Mammary epithelial cell (primary cell): ENCODE results near the gene MAMDC4.
"Not testable (repeated sequence)": the region's sequence is repeated elsewhere in the genome, so short reads cannot be mapped to it uniquely, and the experiment has no call there.

Source experiments
- CTCF ChIP-seq, 2 donors: IDR thresholded peaks in 1 of 2; conservative IDR thresholded peaks in 1 of 2; 2 replicates each; pipeline ENCODE4 v1.5.1; 2011 to 2012; ENCODE audit warnings: inconsistent platforms in 2 of 2, low read length in 2 of 2, mild to moderate bottlenecking in 2 of 2, control low read depth in 1 of 2, low read depth in 1 of 2; ENCODE audit not compliant: insufficient read depth in 1 of 2; ENCODE audit errors: extremely low read depth in 1 of 2
- EZH2 ChIP-seq: IDR thresholded peaks from 2 replicates; pipeline ENCODE4 v1.6.1; 2012; ENCODE audit warnings: low read length, inconsistent platforms, borderline replicate concordance

GRCh38 chr9:136883670-136884069 is 31.5 kb downstream of the MAMDC4 start:
- not testable (repeated sequence) for TF ChIP-seq EZH2; CTCF (conservative IDR thresholded peaks at IDR 0.05 in 1 of 2, IDR thresholded peaks at IDR 0.05 in 1 of 2; ENCODE audit: extremely low read depth in 1 of 2, insufficient read depth in 1 of 2, low read depth in 1 of 2, low read length in 2 of 2)
